ENCODE measurements around the gene NUDT1.

- TF ChIP-seq CTCF (IDR thresholded peaks at IDR 0.05) (no peak), POLR2A (IDR thresholded peaks at IDR 0.05) (no peak)
Observed at GRCh38 chr7:2271273-2272026, 29.4 kb downstream of the NUDT1 start.
